ENCODE data around the gene ZNF629. TPM values are rescaled to one million over a fixed set of nuclear protein-coding genes. Genes with fewer than 3 reads are reported as not detected.
A peak's percentile ranks its signal among the peaks of the same experiment; 100 is the strongest.

The ZNF629 gene
- total and polyA plus RNA-seq, 3 donors from 2014 or later: 11.2 to 21.9 (median 19.4) TPM

DNA sequence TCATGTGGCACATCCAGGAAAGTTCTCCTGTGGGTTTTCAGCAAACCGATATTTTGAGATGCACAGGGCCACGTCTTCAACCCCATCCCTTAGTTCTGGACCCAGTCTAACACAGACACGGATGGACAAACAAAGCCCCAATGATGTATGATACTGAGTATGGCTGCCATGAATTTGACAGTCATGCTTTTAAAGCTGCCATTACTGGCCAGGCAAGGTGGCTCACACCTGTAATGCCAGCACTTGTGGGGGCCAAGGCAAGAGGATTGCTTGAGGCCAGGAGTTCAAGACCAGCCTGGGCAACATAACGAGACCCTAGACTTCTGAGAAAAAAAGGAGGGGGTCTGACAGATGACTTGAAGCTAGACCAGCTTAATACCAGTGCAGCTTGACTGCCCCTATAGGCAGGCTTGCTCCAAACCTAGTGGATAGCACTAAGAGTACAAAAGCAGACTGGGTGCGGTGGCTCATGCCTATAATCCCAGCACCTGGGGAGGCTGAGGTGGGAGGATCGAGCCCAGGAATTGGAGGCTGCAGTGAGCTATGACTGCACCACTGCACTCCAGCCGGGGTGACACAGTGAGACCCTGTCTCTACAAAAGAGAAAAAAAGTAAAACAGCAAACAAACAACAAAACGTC lies 10.8 kb upstream of the ZNF629 start:
- Histone ChIP-seq H3K9me3 (no peaks in the 10 kb centered on the region), H3K4me3 (no peak overlapping the region), H3K4me1 (no peaks in the 10 kb centered on the region), H3K27me3 (no peaks in the 10 kb centered on the region), H3K36me3 (ENCODE audit: low read depth, missing control alignments) (no peaks in the 10 kb centered on the region), H3K27ac (no peak overlapping the region)
- intact Hi-C loops (cut with DNase I; ENCODE audit: low total_unique reads): no loop called here
- 82 to 85% methylated on average over 8 of the region's 8 CpGs for WGBS, 2 donors
- DNase-seq: no peak
- no peak for TF ChIP-seq POLR2A (IDR thresholded peaks at IDR 0.05)
- TF ChIP-seq, protein P1, sequence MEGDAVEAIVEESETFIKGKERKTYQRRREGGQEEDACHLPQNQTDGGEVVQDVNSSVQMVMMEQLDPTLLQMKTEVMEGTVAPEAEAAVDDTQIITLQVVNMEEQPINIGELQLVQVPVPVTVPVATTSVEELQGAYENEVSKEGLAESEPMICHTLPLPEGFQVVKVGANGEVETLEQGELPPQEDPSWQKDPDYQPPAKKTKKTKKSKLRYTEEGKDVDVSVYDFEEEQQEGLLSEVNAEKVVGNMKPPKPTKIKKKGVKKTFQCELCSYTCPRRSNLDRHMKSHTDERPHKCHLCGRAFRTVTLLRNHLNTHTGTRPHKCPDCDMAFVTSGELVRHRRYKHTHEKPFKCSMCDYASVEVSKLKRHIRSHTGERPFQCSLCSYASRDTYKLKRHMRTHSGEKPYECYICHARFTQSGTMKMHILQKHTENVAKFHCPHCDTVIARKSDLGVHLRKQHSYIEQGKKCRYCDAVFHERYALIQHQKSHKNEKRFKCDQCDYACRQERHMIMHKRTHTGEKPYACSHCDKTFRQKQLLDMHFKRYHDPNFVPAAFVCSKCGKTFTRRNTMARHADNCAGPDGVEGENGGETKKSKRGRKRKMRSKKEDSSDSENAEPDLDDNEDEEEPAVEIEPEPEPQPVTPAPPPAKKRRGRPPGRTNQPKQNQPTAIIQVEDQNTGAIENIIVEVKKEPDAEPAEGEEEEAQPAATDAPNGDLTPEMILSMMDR (IDR thresholded peaks at IDR 0.05): no peak

DNA sequence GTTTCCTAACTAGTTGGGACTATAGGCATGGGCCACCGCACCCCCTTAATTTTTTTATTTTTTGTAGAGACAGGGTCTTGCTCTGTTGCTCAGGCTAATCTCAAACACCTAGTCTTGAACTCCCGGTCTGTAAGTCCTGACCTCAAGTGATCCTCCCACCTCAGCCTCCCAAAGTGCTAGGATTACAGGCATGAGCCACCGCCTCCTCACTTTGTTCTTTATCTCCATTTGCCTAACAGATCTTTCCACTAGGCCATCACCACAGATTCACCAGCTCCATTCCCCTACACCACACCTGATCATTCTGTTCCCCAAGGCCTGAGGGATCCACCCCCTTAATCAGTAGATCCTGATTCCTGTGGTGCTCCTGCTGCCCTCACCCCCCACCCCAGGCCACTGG lies 7.6 kb upstream of the ZNF629 start:
- no peaks in the 10 kb centered on the region for H3K36me3 ChIP-seq (ENCODE audit: low read depth, missing control alignments)
- intact Hi-C loops (cut with DNase I; ENCODE audit: low total_unique reads): no loop called here
- TF ChIP-seq, protein P1 (IDR thresholded peaks at IDR 0.05): no peak
- TF ChIP-seq POLR2A (IDR thresholded peaks at IDR 0.05): no peak
- 88 to 92% methylated on average over 3 of the region's 3 CpGs for WGBS, 2 donors
- no peak overlapping the region for H3K4me3 ChIP-seq
- no peak overlapping the region for H3K27ac ChIP-seq
- no peaks in the 10 kb centered on the region for H3K9me3 ChIP-seq
- H3K27me3 ChIP-seq: no peaks in the 10 kb centered on the region
- DNase-seq: no peak
- H3K4me1 ChIP-seq: no peaks in the 10 kb centered on the region

DNA sequence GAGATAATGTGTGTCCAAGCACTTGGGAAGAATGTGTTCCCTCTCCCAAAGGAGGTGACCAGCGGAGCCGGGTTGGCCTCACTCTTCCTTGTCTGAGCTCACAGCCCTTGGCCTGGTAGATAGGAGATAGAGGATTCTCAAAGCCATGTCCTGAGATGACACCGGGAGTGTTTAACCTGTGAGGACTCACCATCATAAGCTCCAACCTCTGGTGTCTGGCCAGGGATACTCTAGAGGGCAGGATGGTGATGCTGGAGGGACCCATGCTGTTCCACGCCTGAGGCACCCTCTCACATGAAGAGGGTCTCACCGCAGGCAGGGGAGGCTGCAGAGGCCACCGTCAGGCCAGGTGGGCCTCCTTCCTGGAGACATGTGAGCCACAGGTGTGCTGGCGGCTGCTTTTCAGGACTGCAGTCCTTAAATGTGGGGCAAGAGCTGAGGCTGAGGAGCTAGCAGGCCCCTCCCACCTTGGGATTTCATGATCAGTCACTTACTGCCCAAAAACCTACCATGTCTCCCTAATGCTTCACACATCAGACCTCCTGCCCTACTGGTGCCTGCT lies 6.6 kb upstream of the ZNF629 start:
- DNase-seq: no peak
- no peak overlapping the region for H3K4me3 ChIP-seq
- intact Hi-C loops (cut with DNase I; ENCODE audit: low total_unique reads): no loop called here

DNA sequence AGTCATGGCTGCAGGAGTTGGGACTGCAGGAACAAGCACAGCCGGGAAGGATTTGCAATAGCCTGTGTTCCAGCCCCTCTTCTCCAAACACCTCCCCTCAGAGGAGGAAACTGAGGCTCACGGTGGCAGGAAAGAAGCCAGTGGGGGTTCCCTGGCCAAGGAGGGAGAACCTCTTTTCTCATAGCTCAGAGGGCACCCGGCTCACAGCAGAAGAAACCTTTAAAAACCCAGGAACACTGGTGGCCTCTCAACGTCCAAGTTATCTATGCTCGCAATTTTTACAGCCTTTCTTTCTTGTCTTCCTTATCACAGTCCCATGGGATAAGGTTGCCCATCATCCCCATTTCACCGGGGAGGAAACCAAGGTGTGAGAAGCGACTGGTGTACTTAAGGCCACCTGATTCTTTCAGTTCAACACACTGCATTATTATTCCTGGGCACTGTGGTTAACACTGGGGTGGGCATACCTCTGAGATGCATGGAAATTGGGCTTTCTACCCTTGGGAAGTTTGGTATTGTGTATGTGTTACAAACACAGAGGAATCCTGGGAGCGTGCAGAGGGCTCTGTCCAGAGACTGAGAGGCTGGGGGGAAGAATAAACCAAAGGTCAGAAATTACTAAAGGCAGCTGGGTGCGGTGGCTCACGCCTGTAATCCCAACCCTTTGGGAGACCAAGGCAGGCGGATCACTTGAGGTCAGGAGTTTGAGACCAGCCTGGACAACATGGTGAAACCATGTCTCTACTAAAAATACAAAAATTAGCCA lies 791 bp upstream of the ZNF629 start:
- DNase-seq: no peak
- intact Hi-C loops (cut with DNase I; ENCODE audit: low total_unique reads): no loop called here
- Histone ChIP-seq H3K4me1 (peaks cover 17% of the 10 kb centered on the region), H3K4me3 (peak overlapping the region; percentile 93 to 96), H3K27me3 (no peaks in the 10 kb centered on the region), H3K36me3 (ENCODE audit: low read depth, missing control alignments) (no peaks in the 10 kb centered on the region), H3K9me3 (no peaks in the 10 kb centered on the region), H3K27ac (peak overlapping the region; percentile 77 to 80)
- TF ChIP-seq, protein P1 (IDR thresholded peaks at IDR 0.05): no peak
- TF ChIP-seq POLR2A (IDR thresholded peaks at IDR 0.05): no peak
- WGBS, 2 donors: 28 to 35% methylated on average over 11 of the region's 11 CpGs

More for the DNA sequence above, 6.6 kb upstream of the ZNF629 start:
- Histone ChIP-seq H3K4me1 (no peaks in the 10 kb centered on the region), H3K9me3 (no peaks in the 10 kb centered on the region), H3K27ac (no peak overlapping the region), H3K36me3 (ENCODE audit: low read depth, missing control alignments) (no peaks in the 10 kb centered on the region), H3K27me3 (no peaks in the 10 kb centered on the region)
- 76 to 83% methylated on average over 6 to 7 of the region's 7 CpGs for WGBS, 2 donors
- TF ChIP-seq POLR2A (IDR thresholded peaks at IDR 0.05): no peak
- TF ChIP-seq, protein P1 (IDR thresholded peaks at IDR 0.05): no peak
